GM19452 (cell line): Measurements from ENCODE around the gene ZNF91.
"Not testable (repeated sequence)": the region's sequence is repeated elsewhere in the genome, so short reads cannot be mapped to it uniquely, and the experiment has no call there.

ENCODE experiments used
- ATAC-seq: cut with Tn5 transposase; IDR thresholded peaks from one replicate; pipeline ENCODE4 v1.9.1; 2021; ENCODE audit not compliant: unreplicated experiment

The ZNF91 gene

GRCh38 chr19:23395041-23395721 is at the start of gene ZNF91:
TSS of gene ZNF91 (minus strand) at chr19:23395471. CDS start at chr19:23395354, 117 bp downstream.
- ATAC-seq = peak; percentile 98

DNA sequence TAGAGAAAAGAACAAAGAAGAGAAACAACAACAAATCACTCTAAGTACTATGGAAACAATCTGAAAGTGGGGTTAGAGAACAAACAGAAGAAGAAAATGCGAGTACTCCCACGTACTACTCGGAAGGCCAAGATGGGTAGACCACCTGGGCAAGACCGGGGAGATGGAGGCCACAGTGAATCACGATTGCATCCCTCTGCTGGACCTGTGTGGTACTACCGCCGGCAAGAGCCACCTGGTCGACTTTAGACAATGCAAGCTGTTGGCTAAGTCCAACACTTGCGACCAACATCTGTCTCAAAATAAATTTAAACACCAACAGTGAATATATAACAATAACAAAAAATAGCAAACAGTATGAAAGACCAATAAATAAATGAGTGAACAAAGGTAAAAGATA is 45.5 kb upstream of the ZNF91 start:
- no peak for ATAC-seq

GRCh38 chr19:23440207-23440606 is 44.9 kb upstream of the ZNF91 start:
- ATAC-seq = no peak

DNA sequence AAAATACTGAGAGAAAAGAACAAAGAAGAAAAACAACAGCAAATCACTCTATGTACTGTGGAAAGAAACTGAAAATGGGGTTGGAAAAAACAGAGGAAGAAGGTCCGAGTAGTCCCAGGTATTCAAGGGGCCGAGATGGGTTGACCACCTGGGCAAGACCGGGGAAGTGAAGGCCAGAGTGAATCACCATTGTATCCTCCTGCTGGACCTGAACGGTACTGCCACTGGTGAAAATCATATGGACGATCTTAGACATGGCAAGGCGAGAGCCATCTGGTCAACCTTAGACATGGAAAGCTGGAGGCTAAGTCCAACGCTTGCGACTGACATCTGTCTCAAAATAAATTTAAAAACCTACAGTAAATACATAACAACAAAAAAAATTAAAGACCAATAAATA is 44.4 kb upstream of the ZNF91 start:
- no peak for ATAC-seq

DNA sequence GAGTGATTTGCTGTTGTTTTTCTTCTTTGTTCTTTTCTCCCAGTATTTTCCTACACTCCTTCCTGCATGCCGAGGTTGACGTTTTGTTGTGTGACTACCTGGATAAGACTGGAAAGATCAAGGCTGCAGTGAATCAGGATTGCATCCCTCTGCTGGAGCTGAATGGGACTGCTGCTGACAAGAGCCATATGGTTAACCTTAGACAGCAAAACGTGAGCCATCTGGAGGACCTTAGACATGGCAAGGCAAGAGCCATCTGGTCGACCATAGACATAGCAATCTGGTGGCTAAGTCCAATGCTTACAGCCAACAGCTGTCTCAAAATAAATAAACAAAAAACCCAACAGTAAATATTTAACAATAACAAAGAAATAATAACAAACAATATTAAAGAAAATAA is 42.6 kb upstream of the ZNF91 start:
- ATAC-seq = no peak

- ATAC-seq = no peak
Measured at GRCh38 chr19:23436944-23437343, 41.7 kb upstream of the ZNF91 start.

- no peak for ATAC-seq
Measured at GRCh38 chr19:23436318-23436717, 41.0 kb upstream of the ZNF91 start.

DNA sequence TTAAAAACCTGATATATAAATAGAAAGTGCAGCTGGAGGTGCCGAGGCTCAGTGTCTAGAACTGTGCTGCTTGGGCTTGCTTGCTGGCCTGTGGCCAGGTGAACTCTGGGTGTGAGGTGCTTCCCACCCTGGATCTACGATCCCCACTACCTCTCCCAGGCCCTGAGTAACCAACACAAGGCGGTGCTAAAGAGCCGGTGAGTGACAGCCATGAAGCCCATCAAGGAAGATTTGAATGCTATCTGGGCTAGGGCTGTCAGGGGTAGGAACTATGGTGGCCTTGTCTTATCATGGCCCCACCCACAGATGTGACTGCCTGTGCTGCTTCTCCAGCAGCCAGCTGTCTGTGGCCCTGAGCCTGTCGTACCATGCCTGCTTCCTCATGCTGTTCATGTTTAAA is 25.6 kb upstream of the ZNF91 start:
- no peak for ATAC-seq

DNA sequence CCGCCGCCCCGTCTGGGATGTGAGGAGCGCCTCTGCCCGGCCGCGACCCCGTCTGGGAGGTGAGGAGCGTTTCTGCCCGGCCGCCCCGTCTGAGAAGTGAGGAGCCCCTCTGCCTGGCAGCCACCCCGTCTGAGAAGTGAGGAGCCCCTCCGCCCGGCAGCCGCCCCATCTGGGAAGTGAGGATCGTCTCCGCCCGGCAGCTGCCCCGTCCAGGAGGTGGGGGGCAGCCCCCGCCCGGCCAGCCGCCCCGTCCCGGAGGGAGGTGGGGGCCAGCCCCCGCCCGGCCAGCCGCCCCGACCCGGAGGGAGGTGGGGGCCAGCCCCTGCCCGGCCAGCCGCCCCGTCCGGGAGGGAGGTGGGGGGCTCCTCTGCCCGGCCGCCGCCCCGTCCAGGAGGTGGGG is 24.0 kb upstream of the ZNF91 start:
- not testable (repeated sequence) for ATAC-seq

DNA sequence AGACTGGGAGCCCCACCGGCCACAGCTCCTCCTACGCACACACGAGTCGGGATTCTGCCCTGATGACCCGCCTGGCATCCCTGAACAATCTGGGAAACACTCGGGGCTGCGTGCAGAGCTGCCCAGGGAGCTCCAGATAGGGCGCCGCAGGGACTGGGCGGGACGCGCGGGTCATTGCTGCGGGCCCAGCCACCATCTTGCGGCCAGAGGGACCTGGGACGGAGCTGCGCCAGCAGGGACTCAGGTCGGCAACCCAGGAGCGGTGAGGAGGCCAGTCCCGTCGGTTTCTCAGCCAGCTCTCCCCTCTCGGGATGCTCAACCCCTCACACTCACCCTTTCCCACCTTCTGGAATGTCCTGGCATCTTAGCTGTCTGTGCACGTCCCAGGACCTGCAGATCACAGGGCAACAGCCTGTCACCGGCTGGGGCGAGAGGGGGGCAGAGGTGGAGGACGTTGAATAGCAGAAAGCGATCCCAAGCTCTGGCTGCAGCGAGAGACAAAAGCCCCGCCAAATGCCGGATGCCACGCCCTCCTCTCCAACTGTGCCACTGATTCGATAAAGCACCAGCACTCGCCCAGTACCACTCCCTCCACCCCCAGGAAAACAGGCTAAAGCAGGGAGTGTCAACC is 20.4 kb upstream of the ZNF91 start:
- ATAC-seq = no peak

- no peak for ATAC-seq
Measured at GRCh38 chr19:23415034-23415433, 19.8 kb upstream of the ZNF91 start.

- ATAC-seq = no peak
Measured at GRCh38 chr19:23410155-23410554, 14.9 kb upstream of the ZNF91 start.

GRCh38 chr19:23409392-23410048 is 14.2 kb upstream of the ZNF91 start:
- no peak for ATAC-seq

- no peak for ATAC-seq
Measured at GRCh38 chr19:23407616-23408133, 12.4 kb upstream of the ZNF91 start.

DNA sequence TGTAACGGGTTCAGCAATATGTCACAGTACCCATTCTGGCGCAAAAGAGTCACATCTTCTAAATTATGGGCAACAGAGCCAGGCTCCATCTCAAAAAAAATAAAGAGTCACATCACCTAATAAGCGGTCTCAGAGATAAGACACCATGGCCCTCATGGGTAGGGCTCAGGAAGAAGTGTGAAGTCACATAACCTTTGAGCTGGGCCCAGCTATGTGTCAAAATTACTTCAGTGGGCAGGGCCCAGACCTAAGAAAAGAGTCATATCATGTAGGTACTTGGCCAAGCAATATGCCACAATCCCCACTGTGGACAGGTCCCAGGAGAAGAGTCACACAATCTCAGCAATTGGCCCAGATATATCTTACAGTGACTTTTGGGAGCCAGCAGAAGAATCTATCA is 11.4 kb upstream of the ZNF91 start:
- no peak for ATAC-seq

DNA sequence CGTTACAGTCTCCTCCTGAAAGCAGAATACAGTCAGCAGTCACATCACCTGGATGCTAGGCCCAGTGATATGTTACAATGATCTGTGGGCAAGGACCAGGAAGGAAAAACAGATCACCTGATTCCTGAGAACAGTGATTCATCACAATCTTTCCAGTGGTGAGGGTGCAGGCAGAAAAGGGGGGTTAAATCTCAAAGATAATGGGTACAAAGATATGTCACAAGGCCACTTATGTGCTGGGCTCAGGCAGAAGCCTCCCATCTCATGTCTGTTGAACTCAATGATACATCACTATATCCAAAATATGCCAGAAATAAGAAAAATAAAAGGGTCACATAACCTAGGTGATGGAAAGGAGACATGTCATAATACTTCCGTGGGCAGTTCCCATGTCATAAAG is 10.8 kb upstream of the ZNF91 start:
- ATAC-seq = no peak

- no peak for ATAC-seq
Measured at GRCh38 chr19:23404676-23405075, 9.4 kb upstream of the ZNF91 start.

- no peak for ATAC-seq
Measured at GRCh38 chr19:23403581-23404324, 8.5 kb upstream of the ZNF91 start.

GRCh38 chr19:23403052-23403451 is 7.8 kb upstream of the ZNF91 start:
- ATAC-seq = no peak

DNA sequence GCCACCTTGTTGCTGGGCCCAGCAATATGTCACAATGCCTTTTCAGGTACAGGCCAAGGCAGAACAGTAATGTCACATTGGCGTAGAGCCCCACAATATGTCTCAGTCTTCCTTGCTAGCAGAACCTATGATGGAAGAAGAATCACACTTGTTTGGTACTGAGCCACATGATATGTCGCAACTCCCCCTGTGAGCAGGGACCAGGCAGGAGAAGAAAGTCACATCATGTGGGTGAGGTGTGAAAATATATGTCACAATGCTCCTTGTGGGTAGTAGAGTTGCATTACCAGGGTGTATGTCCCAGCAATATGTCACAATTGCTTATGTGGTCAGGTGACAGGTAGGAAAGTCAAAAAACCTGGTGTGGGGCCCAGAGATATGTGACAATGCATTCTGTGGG is 7.1 kb upstream of the ZNF91 start:
- ATAC-seq = no peak

DNA sequence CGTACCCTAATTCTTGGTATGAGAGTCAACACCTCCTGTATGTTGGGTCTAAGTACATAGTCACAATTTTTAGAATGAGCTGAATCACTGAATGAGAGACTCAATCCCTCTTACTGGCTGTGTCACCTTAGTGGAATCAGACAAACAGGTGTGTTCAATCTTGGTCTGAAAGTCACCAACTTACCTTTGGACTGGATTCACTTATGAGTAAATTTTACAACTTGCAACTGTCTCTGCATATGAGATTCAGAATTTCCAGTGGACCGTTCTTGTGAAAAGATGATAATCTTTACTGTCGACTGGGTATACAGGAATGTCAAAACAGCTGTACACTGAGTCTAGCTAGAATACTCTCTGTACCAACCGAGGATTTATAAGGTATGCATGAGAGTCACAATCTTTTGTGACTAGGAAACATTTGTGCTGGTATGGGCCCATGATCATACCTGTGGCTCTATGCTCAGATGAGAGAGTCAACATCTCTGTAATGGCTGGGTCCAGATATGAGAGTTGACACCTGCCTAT is 5.9 kb upstream of the ZNF91 start:
- ATAC-seq = no peak
